ACC112 (cell line): ENCODE measurements around the gene APELA.

Source experiments
- H2AFZ ChIP-seq: fragments of 200-600 bp; sonication (generic); one replicate; pipeline ENCODE4 v1.6.0; 2017; ENCODE audit warnings: antibody characterized with exemption, low read length; ENCODE audit not compliant: unreplicated experiment
- H3K27ac ChIP-seq: fragments of 200-600 bp; sonication (generic); 2 replicates; pipeline ENCODE4 v1.5.1; 2014; ENCODE audit warnings: low read depth, mild to moderate bottlenecking, antibody characterized with exemption, low read length, moderate library complexity
- H3K27me3 ChIP-seq: fragments of 200-600 bp; sonication (generic); 2 replicates; pipeline ENCODE4 v1.6.1; 2014; ENCODE audit warnings: mild to moderate bottlenecking, antibody characterized with exemption, low read length, moderate library complexity, mixed read lengths; ENCODE audit not compliant: insufficient read depth
- H3K36me3 ChIP-seq: fragments of 200-600 bp; sonication (generic); 2 replicates; pipeline ENCODE4 v1.6.1; 2016; ENCODE audit warnings: mild to moderate bottlenecking, antibody characterized with exemption, low read length, moderate library complexity, mixed read lengths; ENCODE audit not compliant: insufficient read depth
- H3K4me1 ChIP-seq: fragments of 200-600 bp; sonication (generic); one replicate; pipeline ENCODE4 v1.6.1; 2016; ENCODE audit warnings: low read length, mixed read lengths; ENCODE audit not compliant: insufficient read depth, unreplicated experiment, control insufficient read depth
- H3K4me3 ChIP-seq: fragments of 200-600 bp; sonication (generic); 2 replicates; pipeline ENCODE4 v1.5.1; 2014; ENCODE audit warnings: mild to moderate bottlenecking, low read depth, low read length
- H3K79me2 ChIP-seq: fragments of 200-600 bp; sonication (generic); one replicate; pipeline ENCODE4 v1.6.0; 2016; ENCODE audit warnings: low read length; ENCODE audit not compliant: control insufficient read depth, unreplicated experiment, insufficient read depth

APELA gene

GRCh38 chr4:164945146-164945545 is 68.2 kb downstream of the APELA start:
- H3K4me1 ChIP-seq: no peaks in the 10 kb centered on the region
- H3K4me3 ChIP-seq: no peak overlapping the region
- no peak overlapping the region for H2AFZ ChIP-seq
- H3K27ac ChIP-seq: no peak overlapping the region
- no peaks in the 10 kb centered on the region for H3K36me3 ChIP-seq
- peaks cover 3% of the 10 kb centered on the region for H3K27me3 ChIP-seq
- H3K79me2 ChIP-seq: no peaks in the 10 kb centered on the region

GRCh38 chr4:164946810-164947209 is 69.8 kb downstream of the APELA start:
- H2AFZ ChIP-seq: no peak overlapping the region
- no peaks in the 10 kb centered on the region for H3K4me1 ChIP-seq
- H3K36me3 ChIP-seq: no peaks in the 10 kb centered on the region

More at GRCh38 chr4:164946810-164947209, 69.8 kb downstream of the APELA start:
- Histone ChIP-seq H3K27me3 (peaks cover 6% of the 10 kb centered on the region), H3K27ac (no peak overlapping the region), H3K79me2 (no peaks in the 10 kb centered on the region), H3K4me3 (no peak overlapping the region)
